ENCODE data around the gene ARMH2. TPM values are rescaled to one million over a fixed set of nuclear protein-coding genes. Genes with fewer than 3 reads are reported as not detected.

The ARMH2 gene
- total and polyA plus RNA-seq, 9 donors = not detected

DNA sequence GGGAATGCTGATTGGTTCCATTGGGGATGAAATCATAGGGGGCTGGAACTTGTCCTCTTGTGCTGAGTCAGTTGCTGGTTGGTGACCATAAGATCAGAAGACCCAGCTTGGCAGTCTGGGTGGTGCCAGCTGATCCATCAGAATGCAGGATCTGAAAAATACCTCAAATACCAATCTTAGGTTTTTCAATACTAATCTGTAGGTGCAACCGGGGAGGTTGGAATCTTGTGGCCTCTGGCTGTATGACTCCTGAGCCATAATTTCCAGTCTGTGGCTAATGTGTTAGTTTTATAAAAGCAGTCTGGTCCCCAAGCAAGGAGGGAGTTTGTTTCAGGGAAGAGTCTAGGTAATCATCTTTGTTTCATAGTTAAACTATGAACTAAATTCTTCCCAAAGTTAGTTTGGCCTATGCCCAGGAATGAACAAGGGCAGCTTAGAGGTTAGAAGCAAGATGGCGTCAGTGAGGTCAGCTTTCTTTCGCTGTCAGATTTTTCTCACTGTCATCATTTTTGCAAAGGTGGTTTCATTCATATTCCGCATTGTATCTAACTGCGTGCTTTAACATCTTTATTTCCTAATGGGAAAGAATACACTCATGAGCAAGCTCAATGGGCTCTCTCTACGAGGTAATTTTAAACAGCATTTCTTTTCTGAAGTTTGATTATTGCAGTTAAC lies 2.0 kb downstream of the ARMH2 start:
- intact Hi-C loops (cut with DNase I) = no loop called here
- TF ChIP-seq EP300 (IDR thresholded peaks at IDR 0.05) (no peak), POLR2A (IDR thresholded peaks at IDR 0.05) (no peak)
- TF ChIP-seq, protein P1, sequence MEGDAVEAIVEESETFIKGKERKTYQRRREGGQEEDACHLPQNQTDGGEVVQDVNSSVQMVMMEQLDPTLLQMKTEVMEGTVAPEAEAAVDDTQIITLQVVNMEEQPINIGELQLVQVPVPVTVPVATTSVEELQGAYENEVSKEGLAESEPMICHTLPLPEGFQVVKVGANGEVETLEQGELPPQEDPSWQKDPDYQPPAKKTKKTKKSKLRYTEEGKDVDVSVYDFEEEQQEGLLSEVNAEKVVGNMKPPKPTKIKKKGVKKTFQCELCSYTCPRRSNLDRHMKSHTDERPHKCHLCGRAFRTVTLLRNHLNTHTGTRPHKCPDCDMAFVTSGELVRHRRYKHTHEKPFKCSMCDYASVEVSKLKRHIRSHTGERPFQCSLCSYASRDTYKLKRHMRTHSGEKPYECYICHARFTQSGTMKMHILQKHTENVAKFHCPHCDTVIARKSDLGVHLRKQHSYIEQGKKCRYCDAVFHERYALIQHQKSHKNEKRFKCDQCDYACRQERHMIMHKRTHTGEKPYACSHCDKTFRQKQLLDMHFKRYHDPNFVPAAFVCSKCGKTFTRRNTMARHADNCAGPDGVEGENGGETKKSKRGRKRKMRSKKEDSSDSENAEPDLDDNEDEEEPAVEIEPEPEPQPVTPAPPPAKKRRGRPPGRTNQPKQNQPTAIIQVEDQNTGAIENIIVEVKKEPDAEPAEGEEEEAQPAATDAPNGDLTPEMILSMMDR (IDR thresholded peaks at IDR 0.05) = no peak
- 81 to 87% (median 85%) methylated on average over 6 of the region's 6 CpGs for WGBS, 3 donors
- Histone ChIP-seq H3K4me1 (ENCODE audit: insufficient read depth) (peaks cover 9% of the 10 kb centered on the region), H3K27ac (no peak overlapping the region), H3K36me3 (no peaks in the 10 kb centered on the region), H3K27me3 (no peaks in the 10 kb centered on the region), H3K4me3 (no peak overlapping the region), H3K9me3 (no peaks in the 10 kb centered on the region)
- DNase-seq = no peak

DNA sequence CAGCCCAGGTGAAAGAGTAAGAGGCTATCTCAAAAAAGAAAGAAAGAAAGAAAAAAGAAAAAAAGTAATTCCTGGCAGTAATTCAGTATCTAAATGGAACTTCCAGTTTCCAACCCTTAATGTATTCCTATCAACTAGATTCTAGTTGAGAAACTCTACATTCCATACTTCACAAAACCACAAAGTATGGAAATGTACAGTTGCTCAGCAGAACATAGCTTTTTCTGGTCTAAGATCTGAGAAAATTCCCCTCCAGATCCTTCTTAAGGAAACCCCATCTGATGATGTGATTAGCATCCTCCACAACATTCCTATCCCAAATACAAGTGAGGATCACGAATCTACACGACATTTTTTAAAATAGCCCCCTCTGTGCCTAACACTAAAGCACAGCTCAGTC lies 3.6 kb downstream of the ARMH2 start:
- Histone ChIP-seq H3K4me3 (no peak overlapping the region), H3K27me3 (no peaks in the 10 kb centered on the region), H3K9me3 (no peaks in the 10 kb centered on the region), H3K4me1 (ENCODE audit: insufficient read depth) (peaks cover 9% of the 10 kb centered on the region), H3K36me3 (no peaks in the 10 kb centered on the region), H3K27ac (no peak overlapping the region)
- no peak for DNase-seq
- 90 to 95% (median 94%) methylated on average over 2 of the region's 2 CpGs for WGBS, 3 donors
- intact Hi-C loops (cut with DNase I) = no loop called here
- TF ChIP-seq EP300 (IDR thresholded peaks at IDR 0.05) = no peak
- no peak for TF ChIP-seq POLR2A (IDR thresholded peaks at IDR 0.05)
- TF ChIP-seq, protein P1 (IDR thresholded peaks at IDR 0.05) = no peak

DNA sequence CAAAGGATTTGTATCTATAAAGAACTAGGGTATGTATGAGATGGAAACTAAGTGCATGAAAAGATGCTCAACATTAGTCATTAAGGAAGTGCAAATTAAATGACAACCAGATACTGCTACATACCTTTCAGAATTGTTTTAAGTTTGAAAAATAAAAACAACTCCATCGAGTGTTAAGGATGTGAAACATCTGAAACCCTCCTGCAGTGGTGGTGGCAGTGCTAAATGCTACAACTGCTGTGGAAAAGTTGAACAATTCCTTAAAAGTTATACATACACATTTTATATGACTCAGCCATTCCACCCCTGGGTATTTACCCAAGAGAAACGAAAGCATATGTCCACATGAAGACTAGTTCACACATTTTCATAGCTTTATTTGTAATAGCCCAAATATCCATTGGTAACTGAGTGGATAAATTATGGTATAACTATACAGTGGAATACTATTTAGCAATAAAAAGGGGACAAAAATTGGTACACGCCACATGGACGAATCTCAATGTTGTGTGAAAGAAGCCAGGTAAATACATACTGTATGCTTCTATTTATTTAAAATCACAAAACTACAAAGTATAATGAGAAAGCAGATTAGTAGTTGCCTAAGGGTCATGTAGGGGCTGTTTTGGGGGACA lies 10.6 kb downstream of the ARMH2 start:
- H3K27me3 ChIP-seq = no peaks in the 10 kb centered on the region
- DNase-seq = no peak
- H3K4me1 ChIP-seq (ENCODE audit: insufficient read depth) = no peaks in the 10 kb centered on the region
- WGBS, 3 donors = 94 to 97% (median 97%) methylated on average over 4 of the region's 4 CpGs
- no peak for TF ChIP-seq EP300 (IDR thresholded peaks at IDR 0.05)
- TF ChIP-seq, protein P1 (IDR thresholded peaks at IDR 0.05) = no peak
- TF ChIP-seq POLR2A (IDR thresholded peaks at IDR 0.05) = no peak
- no peak overlapping the region for H3K4me3 ChIP-seq
- no peaks in the 10 kb centered on the region for H3K9me3 ChIP-seq
- no peak overlapping the region for H3K27ac ChIP-seq
- H3K36me3 ChIP-seq = no peaks in the 10 kb centered on the region
- intact Hi-C loops (cut with DNase I) = no loop called here

- intact Hi-C loops (cut with DNase I) = no loop called here
- 95 to 96% (median 96%) methylated on average over 4 of the region's 4 CpGs for WGBS, 3 donors
- no peak overlapping the region for H3K4me3 ChIP-seq
- H3K27ac ChIP-seq = no peak overlapping the region
- no peaks in the 10 kb centered on the region for H3K36me3 ChIP-seq
- TF ChIP-seq POLR2A (IDR thresholded peaks at IDR 0.05) (no peak), EP300 (IDR thresholded peaks at IDR 0.05) (no peak)
- TF ChIP-seq, protein P1 (IDR thresholded peaks at IDR 0.05) = no peak
- H3K9me3 ChIP-seq = no peaks in the 10 kb centered on the region
- H3K4me1 ChIP-seq (ENCODE audit: insufficient read depth) = peaks cover 6% of the 10 kb centered on the region
- no peak for DNase-seq
- H3K27me3 ChIP-seq = no peaks in the 10 kb centered on the region
These were observed 18.5 kb downstream of the ARMH2 start for GRCh38 chr6:24780206-24780605.
